Stomach smooth muscle (tissue), 2 donors: ENCODE data around the gene TALDO1.
"Not testable (repeated sequence)": the region's sequence is repeated elsewhere in the genome, so short reads cannot be mapped to it uniquely, and the experiment has no call there.

Experiments used
- H3K27ac ChIP-seq: one replicate; pipeline ENCODE4 v1.7.0; 2013; ENCODE audit warnings: mild to moderate bottlenecking, low read length, inconsistent platforms
- H3K27me3 ChIP-seq, 2 donors: one replicate each; pipeline ENCODE4 v1.7.0; 2013; ENCODE audit warnings: low read length in 2 of 2; ENCODE audit not compliant: insufficient read depth in 2 of 2, control insufficient read depth in 1 of 2
- H3K36me3 ChIP-seq, 2 donors: one replicate each; pipeline ENCODE4 v1.7.0; 2013; ENCODE audit warnings: low read length in 2 of 2; ENCODE audit not compliant: control insufficient read depth in 2 of 2, insufficient read depth in 2 of 2
- H3K4me1 ChIP-seq: one replicate; pipeline ENCODE4 v1.7.0; 2013; ENCODE audit warnings: low read length; ENCODE audit not compliant: control insufficient read depth, insufficient read depth
- H3K4me3 ChIP-seq, 2 donors: one replicate each; pipeline ENCODE4 v1.7.0; 2013; ENCODE audit warnings: low read length in 2 of 2
- H3K9ac ChIP-seq, 2 donors: one replicate each; pipeline ENCODE4 v1.7.0; 2013; ENCODE audit warnings: low read length in 2 of 2, mild to moderate bottlenecking in 1 of 2
- H3K9me3 ChIP-seq, 2 donors: one replicate each; pipeline ENCODE4 v1.7.0; 2013; ENCODE audit warnings: low read length in 2 of 2; ENCODE audit not compliant: control insufficient read depth in 2 of 2
- donor health status: healthy.
- donor health status: Pancreatic carcinoma.

Gene TALDO1

GRCh38 chr11:725624-726202 lies 21.6 kb upstream of the TALDO1 start:
- no peak overlapping the region for H3K27ac ChIP-seq
- peaks cover 26 to 82% of the 10 kb centered on the region in 2 donors for H3K27me3 ChIP-seq
- H3K4me3 ChIP-seq, result no peak overlapping the region
- H3K9me3 ChIP-seq, result no peaks in the 10 kb centered on the region
- H3K9ac ChIP-seq, result no peak overlapping the region
- H3K4me1 ChIP-seq, result peaks cover 36% of the 10 kb centered on the region
- H3K36me3 ChIP-seq, result no peaks in the 10 kb centered on the region

- Histone ChIP-seq H3K27ac (no peak overlapping the region), H3K9ac (no peak overlapping the region), H3K9me3 (no peaks in the 10 kb centered on the region), H3K36me3 (no peaks in the 10 kb centered on the region), H3K4me3 (peak overlapping the region in 1 of 2 donors; percentile 29), H3K4me1 (peaks cover 30% of the 10 kb centered on the region), H3K27me3 (peaks cover 26 to 75% of the 10 kb centered on the region in 2 donors)
Measured at GRCh38 chr11:726278-727220, 20.7 kb upstream of the TALDO1 start.

GRCh38 chr11:727281-727701 lies 20.0 kb upstream of the TALDO1 start:
- H3K9me3 ChIP-seq, result no peaks in the 10 kb centered on the region
- H3K27me3 ChIP-seq, result peaks cover 22 to 68% of the 10 kb centered on the region in 2 donors
- H3K36me3 ChIP-seq, result no peaks in the 10 kb centered on the region
- H3K9ac ChIP-seq, result no peak overlapping the region
- no peak overlapping the region for H3K27ac ChIP-seq
- no peak overlapping the region for H3K4me3 ChIP-seq
- H3K4me1 ChIP-seq, result peaks cover 25% of the 10 kb centered on the region

GRCh38 chr11:727859-728748 lies 19.2 kb upstream of the TALDO1 start:
- H3K27me3 ChIP-seq, result peaks cover 22 to 63% of the 10 kb centered on the region in 2 donors
- H3K36me3 ChIP-seq, result no peaks in the 10 kb centered on the region
- no peaks in the 10 kb centered on the region for H3K9me3 ChIP-seq
- no peak overlapping the region for H3K9ac ChIP-seq
- peaks cover 23% of the 10 kb centered on the region for H3K4me1 ChIP-seq
- no peak overlapping the region for H3K27ac ChIP-seq
- no peak overlapping the region for H3K4me3 ChIP-seq

GRCh38 chr11:728901-729491 lies 18.3 kb upstream of the TALDO1 start:
- no peak overlapping the region for H3K4me3 ChIP-seq
- H3K4me1 ChIP-seq, result peaks cover 23% of the 10 kb centered on the region
- no peak overlapping the region for H3K9ac ChIP-seq
- H3K27me3 ChIP-seq, result peaks cover 22 to 54% of the 10 kb centered on the region in 2 donors
- no peaks in the 10 kb centered on the region for H3K36me3 ChIP-seq
- H3K9me3 ChIP-seq, result no peaks in the 10 kb centered on the region
- H3K27ac ChIP-seq, result no peak overlapping the region

GRCh38 chr11:729492-730074 lies 17.7 kb upstream of the TALDO1 start:
- Histone ChIP-seq H3K9ac (no peak overlapping the region), H3K36me3 (no peaks in the 10 kb centered on the region), H3K27me3 (peaks cover 18 to 48% of the 10 kb centered on the region in 2 donors), H3K4me1 (peaks cover 23% of the 10 kb centered on the region), H3K27ac (no peak overlapping the region), H3K4me3 (no peak overlapping the region), H3K9me3 (no peaks in the 10 kb centered on the region)

GRCh38 chr11:733072-733471 lies 14.2 kb upstream of the TALDO1 start:
- H3K9me3 ChIP-seq, result no peaks in the 10 kb centered on the region
- no peak overlapping the region for H3K9ac ChIP-seq
- H3K27ac ChIP-seq, result no peak overlapping the region
- peaks cover 5 to 15% of the 10 kb centered on the region in 2 donors for H3K27me3 ChIP-seq
- peaks cover 6% of the 10 kb centered on the region for H3K4me1 ChIP-seq
- H3K36me3 ChIP-seq, result no peaks in the 10 kb centered on the region
- no peak overlapping the region for H3K4me3 ChIP-seq

- not testable (repeated sequence) for H3K27me3 ChIP-seq, H3K4me3 ChIP-seq, H3K27ac ChIP-seq, H3K9ac ChIP-seq, H3K9me3 ChIP-seq, H3K36me3 ChIP-seq, H3K4me1 ChIP-seq
Measured at GRCh38 chr11:734541-734940, 12.7 kb upstream of the TALDO1 start.

GRCh38 chr11:737366-737765 lies 9.9 kb upstream of the TALDO1 start:
- Histone ChIP-seq H3K4me3 (no peak overlapping the region), H3K27me3 (peaks cover 0 to 3% of the 10 kb centered on the region in 2 donors), H3K4me1 (no peaks in the 10 kb centered on the region), H3K36me3 (no peaks in the 10 kb centered on the region), H3K27ac (no peak overlapping the region), H3K9ac (no peak overlapping the region), H3K9me3 (no peaks in the 10 kb centered on the region)

- not testable (repeated sequence) for H3K36me3 ChIP-seq, H3K9me3 ChIP-seq, H3K4me1 ChIP-seq, H3K9ac ChIP-seq, H3K4me3 ChIP-seq, H3K27ac ChIP-seq, H3K27me3 ChIP-seq
Measured at GRCh38 chr11:737899-738298, 9.4 kb upstream of the TALDO1 start.
